GM21515 (cell line): ENCODE data around the gene MYO16.
"Not testable (repeated sequence)": the region's sequence is repeated elsewhere in the genome, so short reads cannot be mapped to it uniquely, and the experiment has no call there.

ENCODE experiments used
- ATAC-seq: cut with Tn5 transposase; IDR thresholded peaks from one replicate; pipeline ENCODE4 v1.9.1; 2021; ENCODE audit not compliant: unreplicated experiment

MYO16 gene

DNA sequence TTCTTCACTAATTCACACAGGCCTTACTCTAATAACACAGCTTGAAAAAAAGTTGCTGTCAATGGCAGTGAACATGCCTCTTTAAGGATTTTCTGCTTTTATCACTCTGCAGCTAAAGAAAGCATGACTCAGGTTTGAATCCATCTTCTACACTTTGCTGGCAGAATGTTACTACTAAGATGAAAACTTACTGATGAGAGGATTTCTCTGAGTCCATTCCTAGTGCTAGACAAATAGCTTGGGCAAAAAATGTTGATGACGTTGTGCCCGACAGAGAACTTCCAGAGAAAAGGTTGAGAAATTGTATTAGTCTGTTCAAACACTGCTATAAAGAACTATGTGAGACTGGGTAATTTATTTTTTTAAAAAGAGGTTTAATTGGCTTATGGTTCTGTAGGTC is 585.0 kb downstream of the MYO16 start:
- no peak for ATAC-seq

DNA sequence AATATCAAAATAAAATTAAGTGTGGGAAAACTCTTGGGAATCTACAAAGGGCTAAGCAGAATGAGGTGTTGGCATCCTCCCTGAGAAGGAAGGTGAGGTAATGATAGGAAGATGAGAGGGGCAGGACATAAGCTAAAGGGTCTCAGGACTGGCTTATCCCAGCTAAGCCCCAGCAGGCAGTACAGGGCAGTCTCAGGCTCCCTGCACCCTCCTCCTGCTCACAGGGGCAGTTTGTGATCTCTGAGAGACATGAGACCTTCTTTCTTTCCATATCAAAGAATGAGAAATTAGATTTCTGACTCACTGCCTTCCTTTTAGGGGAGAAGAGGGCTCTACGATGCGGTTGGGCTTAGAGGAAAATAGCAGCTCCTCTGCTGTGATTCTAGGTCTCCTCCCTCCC is 586.0 kb downstream of the MYO16 start:
- ATAC-seq, result no peak

DNA sequence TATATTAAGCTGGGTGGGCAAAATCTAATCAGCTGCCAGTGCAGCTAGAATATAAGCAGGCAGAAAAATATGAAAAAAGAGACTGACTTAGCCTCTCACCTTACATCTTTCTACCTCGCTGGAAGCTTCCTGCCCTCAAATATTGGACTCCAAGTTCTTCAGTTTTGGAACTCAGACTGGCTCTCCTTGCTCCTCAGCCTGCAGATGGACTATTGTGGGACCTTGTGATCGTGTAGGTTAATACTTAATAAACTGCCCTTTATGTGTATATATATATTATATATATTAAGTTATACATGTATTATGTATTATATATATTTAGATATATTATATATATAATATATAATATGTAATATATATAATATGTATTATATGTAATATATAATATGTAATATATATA is 588.1 kb downstream of the MYO16 start:
- not testable (repeated sequence) for ATAC-seq

DNA sequence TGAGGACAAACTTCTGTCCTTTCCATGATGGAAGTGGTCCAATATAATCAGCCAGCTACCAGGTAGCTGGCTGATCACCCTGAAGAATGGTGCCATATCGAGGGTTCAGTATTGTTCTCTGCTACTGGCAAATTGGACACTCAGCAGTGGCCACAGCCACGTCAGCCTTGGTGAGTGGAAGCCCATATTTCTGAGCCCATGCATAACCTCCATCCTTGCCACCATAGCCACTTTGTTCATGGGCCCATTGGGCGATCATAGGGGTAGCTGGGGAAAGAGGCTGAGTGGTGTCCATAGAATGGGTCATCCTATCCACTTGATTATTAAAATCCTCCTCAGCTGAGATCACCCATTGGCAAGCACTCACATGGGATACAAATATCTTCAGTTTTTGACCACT is 591.2 kb downstream of the MYO16 start:
- no peak for ATAC-seq

DNA sequence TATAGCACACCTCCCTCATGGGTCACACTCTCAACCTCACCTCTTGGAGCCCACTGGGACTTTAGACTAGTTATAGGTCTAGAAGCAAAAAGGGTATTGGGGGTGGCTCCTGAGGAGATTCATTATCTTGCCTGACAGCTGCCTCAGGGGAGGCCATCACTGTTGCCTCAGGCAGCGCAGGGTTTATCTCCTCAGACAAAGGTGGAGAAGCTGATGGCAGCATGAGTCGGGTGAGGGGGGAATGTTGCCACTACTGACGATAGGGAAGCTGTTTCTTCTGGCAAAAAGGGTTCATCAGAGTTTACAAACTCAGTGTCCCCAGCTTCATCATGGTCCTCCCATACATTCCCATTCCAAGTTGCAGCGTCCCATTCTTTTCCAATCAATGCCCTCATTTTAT is 594.6 kb downstream of the MYO16 start:
- ATAC-seq, result no peak

DNA sequence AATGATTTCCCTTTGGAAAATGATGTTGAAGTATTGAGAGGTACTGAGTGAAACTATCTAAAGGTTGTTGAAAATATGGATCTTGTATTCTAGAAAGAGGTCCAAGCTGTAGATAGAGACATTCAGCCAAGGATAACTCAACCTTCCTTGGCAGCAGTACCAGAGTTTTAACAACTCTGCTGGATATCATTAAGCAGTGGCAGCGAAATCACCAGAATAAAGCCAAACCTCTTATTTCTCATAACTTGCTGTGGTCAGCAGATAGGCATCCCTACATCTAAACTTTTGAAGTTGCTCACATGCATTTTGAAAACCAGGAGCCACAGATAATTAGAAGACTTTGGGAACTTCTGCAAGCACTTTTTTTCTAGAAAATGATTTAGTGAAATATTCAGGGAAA is 597.2 kb downstream of the MYO16 start:
- ATAC-seq, result no peak

DNA sequence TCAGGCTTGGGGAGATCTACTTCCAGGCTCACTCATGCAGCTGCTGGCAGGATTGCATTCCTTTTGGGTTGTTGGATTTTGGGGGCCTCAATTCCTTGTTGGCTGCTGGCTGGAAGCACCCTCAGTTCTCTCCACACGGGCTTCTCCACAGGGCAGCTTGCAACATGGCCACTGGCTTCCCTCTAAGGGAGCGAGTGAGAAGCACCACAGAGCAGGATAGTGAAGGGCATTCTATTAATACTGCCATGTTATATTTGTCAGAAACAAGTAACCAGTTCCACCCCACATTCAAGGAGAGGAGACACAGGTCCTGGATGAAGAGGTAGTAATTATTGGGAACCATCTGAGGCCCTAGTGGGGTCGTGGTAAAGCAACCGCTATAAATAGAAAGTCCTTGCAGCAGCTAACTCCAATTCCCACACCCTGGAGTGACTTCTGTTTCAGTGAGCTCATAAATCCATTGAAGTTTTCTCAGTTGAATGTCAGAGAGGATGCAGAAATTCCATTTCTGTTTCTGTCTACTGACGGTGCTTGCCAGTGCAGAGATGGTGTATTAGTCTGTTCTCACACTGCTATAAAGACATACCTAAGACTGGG is 598.0 kb downstream of the MYO16 start:
- ATAC-seq, result no peak

DNA sequence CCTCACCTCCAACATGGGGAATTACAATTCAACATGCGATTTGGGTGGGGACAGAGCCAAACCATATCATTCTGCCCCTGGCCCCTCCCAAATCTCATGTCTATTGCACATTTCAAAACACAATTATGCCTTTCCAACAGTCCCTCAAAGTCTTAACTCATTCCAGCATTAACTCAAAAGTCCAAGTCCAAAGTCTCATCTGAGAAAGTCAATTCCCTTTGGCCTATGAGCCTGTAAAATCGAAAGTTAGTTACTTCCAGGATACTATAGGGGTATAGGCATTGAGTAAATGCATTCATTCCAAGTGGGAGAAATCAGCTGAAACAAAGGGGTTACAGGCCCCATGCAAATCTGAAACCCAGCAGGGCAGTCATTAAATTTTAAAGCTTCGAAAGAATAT is 598.8 kb downstream of the MYO16 start:
- no peak for ATAC-seq

DNA sequence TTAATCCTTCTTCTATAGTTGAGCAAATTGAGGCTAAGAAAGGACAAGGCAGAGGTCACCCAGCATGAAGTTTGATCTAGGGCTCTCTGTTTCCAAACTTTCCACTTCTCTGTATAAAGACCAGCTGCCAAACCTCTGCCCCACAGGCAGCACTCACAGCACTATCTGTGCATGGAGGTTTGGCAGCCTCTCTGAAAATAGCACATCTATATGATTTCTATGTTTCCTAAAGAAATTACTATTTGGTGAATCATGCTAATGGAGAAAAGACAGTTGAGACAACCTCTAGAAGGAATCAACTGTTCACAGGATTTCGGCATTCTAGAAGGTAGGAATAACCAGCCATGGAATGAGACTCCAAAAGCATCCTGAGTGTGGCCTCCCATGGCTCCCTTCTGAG is 602.5 kb downstream of the MYO16 start:
- no peak for ATAC-seq

DNA sequence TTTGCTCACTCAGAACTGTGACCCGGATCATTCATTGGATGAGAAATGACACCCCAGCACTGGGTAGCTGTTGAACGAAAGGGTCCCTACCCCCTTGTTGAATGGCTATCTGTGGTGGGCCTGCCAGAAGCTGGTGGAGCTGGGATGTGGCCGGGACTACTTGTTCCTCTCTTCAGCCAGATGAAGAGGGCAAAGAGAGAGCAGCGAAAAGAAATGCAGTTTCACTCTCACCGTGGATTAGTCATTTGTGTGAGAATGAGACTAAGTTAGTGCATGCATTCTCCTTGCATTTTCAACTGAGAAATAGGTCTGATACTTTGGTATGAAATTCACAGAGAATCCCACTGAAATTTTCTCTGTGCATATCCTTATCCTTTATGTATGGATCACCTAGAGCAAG is 603.9 kb downstream of the MYO16 start:
- no peak for ATAC-seq

DNA sequence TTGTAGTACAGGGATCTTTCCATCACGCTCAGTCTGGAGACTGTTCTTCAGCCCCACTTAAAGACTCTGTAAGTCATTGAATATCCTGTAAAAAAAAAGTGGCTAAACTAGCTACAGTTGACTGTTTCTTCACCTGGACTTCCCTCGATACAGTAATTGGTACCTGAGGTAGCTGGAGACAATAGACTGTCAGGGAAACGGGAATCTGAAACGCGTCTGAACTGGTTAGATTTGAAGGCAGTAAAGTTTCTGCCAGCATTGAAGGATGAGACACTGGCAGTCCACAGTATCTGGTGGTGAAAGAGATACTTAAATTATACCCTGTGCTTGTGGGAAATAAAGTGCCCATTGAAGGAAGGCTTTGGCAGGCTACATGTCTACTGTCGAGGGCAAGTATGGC is 606.5 kb downstream of the MYO16 start:
- no peak for ATAC-seq

DNA sequence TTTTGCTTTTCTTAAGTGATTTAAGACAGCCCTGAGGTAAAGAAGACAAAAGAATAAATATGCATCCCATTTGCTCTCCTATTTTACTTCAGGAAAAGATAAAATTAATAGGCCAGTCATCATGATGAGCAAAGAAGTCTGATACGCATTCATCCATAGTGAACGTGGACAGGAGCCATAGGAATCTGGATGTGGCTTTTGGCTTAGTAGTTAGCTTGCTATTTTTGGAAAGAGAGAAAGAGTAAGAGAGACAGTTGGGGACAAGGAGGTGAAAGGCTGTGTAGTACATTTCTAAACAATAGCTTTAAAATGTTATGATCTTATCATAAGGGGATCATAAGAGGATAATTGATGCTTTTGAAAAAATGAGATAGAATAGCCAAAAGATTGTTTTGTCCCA is 611.7 kb downstream of the MYO16 start:
- no peak for ATAC-seq

DNA sequence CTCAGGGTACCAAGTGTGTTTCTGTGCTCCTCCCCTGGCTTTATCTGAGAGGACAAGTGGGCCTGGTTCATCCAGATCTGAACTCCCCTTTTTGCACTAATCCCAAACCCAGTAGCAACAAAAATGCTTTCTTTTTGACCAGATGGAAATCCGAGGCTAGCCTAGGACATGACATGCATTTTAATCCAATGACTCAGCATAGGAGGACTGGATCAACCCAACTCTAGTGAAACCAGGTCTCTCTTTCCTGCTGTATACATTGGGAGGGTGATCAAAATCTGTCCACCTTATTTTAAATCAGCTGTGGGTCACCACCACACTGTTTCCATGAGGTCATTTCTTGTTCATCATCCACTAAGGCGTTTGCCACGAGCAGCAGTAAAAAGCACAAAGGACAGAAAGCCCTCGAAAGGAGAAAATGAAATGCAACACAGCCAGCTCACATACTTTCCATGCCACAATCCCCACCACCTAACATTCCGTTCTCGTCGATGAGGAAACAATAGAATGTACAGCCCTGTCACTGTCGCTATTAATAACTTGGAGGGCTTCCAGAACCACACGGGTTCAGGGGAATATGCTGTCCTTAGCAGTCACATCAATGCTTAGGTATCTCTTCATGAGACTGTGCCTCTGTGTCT is 614.0 kb downstream of the MYO16 start:
- ATAC-seq, result no peak

DNA sequence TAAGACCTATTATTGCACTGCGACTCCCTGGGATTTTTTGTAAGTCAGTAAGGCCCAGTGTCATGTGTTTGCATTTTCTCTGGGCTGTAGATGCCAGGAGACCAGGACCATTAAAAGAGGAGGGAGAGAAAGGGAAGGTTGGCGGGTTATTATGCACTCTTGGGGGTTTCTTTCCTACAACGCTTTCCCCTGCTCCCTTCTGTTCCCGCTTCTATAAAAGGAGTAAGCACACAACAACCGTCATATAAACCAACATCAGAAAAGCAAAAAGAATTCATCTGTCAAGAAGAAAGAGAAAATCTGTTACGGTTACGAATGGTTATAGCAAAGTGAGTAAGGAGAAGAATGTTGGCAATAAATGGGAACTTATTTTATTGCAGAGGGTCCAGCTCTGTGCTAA is 615.2 kb downstream of the MYO16 start:
- no peak for ATAC-seq

DNA sequence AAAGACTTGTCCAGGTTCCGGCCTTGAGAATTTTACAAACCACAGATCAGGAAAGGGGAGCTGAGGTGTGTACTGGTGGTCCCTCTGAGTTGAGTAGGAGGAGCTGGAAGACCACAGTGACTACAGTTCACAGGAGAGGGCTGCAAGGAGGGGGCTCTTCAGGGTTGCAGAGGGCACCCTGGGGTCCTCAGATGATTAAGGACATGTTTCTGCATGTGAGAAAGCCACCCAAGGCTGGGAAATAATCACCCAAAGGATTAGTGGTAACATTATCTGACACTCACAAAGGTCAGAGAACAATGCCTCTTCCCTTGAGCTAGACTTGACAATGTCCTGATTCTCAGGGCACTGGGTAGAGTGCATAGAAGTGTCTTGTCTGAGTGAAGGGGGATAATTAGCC is 616.6 kb downstream of the MYO16 start:
- ATAC-seq, result no peak

DNA sequence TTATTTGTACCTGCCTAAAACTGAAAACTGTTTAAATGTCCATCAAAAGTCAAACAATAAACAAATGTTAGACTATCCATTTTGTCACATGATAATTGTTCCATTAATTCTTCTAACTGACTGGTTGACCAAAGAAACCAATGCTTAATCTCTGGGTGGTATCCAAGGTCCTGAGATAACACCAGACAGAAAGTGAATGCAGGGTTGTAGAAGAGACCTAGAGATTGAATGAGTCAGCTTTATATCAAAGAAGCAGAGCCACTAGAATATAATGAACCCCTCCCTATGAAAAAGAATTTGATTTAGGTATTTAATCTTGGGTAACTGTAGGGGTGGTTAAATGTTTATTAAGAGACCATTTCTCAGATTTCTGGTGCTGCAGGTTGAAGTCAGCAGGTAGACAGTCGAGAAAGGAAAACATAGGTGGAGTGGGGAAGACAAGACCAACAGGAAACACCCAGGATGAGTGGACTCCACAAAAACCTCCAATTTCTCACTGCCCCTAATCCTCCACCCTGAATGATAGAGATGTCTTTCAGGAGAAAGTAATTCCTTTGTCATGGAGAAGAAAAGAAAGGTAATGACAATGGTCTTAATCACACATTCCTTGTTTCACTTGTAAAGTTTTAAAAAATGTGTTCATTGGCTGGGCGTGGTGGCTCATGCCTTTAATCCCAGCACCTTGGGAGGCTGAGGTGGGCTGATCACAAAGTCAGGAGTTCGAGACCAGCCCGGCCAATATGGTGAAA is 620.5 kb downstream of the MYO16 start:
- no peak for ATAC-seq

DNA sequence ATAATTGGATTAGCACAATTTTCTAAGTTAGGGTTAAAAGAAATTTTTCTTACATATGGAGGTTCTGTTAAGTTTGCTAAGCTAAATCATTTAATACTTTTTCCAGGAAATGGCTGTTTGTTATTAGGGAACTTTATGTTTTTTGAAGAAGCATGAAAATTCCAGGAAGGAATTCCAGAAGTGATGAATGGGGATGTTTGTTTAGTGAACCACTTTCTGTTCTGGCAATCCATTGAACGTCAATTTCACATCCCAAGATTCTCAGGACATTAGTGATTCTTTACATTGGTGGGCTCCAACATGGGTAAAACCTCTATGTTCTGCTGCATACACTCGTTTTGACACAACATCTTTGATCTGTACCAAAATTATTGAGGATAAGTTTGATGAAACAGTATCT is 622.5 kb downstream of the MYO16 start:
- no peak for ATAC-seq

DNA sequence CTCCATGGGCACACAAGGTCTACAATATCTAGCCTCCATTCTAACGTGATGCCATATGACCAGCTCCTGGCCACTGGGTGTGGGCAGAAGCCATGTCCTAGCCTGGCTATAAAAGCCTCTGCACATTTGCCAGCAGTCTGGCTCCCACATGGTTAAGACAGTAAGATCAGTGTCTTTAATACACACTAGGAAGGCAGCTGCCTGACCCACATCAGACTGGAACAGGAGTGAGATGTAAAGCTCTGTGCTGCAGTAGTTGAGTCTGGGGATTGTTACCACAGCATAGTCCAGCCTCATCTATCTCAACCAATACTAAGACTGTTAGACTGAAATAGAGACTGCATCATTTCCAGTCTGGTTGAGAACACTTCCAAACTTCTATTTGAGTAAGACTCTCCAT is 623.9 kb downstream of the MYO16 start:
- ATAC-seq, result no peak

DNA sequence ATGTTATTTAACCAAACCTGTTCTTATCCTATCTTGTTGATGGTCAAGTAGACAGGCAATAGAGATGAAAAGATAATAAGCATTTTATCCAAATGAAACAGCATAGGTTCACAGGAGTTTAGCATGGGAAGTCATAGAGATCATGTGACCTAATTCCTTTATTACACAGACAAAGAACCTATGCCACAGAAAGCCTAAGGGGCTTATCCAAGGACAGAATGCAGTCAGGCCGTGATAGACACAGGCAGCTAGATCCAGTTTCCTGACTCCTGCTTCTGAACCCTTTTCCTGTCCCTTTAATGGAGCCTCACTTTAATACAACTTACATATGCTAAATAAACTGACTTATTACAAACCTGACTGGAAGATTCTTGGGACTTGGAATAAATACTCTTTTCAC is 624.9 kb downstream of the MYO16 start:
- ATAC-seq, result no peak

DNA sequence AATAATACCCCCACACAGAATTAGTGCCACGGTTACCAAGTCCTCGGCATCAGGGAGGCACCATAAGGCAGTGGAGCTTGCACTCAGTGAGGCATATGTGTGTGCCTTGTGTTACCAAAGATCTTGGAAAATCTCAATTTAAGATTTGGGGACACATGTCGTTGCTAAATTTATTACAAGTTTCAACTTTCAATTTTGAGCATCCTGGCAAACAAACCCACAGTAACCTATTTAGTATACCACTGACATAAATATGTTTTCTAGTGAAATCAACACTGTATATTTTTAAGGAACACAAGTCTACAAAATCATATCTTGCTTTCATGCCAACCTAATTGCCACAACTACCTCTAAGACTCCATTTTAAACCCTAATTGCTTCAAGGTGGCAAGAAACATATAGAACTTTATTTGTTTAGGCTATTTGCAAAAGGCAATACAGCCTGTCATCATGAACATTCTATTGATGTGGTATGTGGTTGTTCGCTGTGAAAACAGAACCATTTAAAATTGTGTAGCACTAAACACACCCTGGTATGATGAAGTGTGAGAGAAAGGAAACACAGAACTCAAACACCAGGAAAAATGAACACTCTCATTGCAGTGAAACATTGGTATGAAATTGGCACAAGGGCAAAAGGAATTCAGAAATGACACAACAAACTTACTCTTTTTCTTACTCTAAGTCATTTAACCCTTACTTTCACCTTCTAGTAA is 625.9 kb downstream of the MYO16 start:
- no peak for ATAC-seq

DNA sequence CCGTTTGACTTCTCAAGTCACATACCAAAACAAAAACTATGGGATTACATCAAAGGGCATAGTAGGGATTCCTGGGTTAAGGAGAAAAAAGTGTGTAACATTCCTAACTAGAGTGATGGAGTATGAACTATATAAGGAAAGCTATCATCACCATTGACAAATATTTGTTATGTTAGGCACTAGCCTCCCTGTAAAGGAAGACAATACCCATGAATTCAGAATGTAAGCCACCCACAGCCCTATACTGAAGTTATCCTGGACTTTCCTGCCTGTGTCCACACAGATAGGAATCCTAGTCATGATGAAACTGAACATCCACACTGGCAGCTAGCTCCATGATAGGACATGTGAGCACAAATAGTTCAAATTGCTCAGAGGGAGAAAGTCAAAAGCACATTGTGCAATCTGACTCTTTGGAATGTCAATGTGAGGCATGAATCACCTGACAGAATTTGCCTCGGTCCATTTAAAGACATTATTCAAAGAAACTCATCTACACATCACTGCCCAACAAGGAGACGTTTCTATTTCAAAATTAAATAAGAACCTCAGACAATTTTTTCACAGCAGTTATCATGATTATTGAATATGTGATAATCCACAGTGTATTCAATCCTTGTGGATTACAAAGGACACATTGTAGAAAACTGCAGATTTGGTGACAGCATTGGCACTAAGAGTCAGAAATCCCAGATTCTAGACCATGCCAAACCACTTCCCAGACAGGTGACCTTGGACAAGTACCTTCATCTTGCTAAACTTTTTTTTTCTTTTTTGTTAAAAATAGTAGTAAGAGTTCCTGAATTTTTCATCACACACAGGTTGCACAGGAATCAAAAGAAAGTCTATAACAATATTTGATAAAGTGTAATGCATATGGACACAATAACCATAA is 627.7 kb downstream of the MYO16 start:
- ATAC-seq, result no peak
